ENCODE measurements around the gene DNM1L.

The DNM1L gene

DNA sequence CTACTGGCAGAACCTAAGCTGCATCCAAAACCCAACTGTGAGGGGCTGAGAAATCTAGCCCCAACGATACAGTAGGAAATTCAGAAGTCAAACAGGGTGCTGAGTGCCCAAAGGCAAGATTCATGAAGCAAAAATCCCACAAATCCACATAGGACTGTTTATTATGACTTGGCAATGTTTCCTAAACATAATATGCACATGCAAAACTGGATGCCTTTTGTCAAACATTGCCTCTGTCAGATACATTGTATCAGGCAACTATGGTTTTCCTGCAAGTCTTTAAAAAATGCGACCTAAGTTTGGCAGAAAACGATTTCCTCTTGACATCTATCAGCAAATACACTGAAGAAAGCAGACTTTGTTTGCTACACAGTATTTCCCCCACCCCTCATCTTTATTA lies 103.9 kb downstream of the DNM1L start:
- no peaks in the 10 kb centered on the region for H3K4me1 ChIP-seq (ENCODE audit: insufficient read depth, low read length, poor library complexity, severe bottlenecking)
- no peaks in the 10 kb centered on the region for H3K27me3 ChIP-seq (ENCODE audit: insufficient read depth, low read length, poor library complexity, severe bottlenecking)
- no peaks in the 10 kb centered on the region for H3K79me2 ChIP-seq (ENCODE audit: insufficient read depth, low read length)
- H4K20me1 ChIP-seq (ENCODE audit: insufficient read depth, low read length, poor library complexity, severe bottlenecking): no peaks in the 10 kb centered on the region
- no peak overlapping the region for H3K9ac ChIP-seq (ENCODE audit: low read depth, low read length, poor library complexity, severe bottlenecking)
- H3K4me3 ChIP-seq (ENCODE audit: low read length, poor library complexity, severe bottlenecking): no peak overlapping the region
- H3K4me2 ChIP-seq (ENCODE audit: low read depth, low read length, poor library complexity, severe bottlenecking): no peak overlapping the region
- H3K9me3 ChIP-seq (ENCODE audit: insufficient read depth, low read depth, low read length): no peaks in the 10 kb centered on the region
- H3F3A ChIP-seq (ENCODE audit: low read depth): no peaks in the 10 kb centered on the region
- no peak overlapping the region for H2AFZ ChIP-seq (ENCODE audit: low read length)
- no peaks in the 10 kb centered on the region for H3K9me2 ChIP-seq (replicated peaks; ENCODE audit: low read depth, low read length)
- TF ChIP-seq, protein P1, sequence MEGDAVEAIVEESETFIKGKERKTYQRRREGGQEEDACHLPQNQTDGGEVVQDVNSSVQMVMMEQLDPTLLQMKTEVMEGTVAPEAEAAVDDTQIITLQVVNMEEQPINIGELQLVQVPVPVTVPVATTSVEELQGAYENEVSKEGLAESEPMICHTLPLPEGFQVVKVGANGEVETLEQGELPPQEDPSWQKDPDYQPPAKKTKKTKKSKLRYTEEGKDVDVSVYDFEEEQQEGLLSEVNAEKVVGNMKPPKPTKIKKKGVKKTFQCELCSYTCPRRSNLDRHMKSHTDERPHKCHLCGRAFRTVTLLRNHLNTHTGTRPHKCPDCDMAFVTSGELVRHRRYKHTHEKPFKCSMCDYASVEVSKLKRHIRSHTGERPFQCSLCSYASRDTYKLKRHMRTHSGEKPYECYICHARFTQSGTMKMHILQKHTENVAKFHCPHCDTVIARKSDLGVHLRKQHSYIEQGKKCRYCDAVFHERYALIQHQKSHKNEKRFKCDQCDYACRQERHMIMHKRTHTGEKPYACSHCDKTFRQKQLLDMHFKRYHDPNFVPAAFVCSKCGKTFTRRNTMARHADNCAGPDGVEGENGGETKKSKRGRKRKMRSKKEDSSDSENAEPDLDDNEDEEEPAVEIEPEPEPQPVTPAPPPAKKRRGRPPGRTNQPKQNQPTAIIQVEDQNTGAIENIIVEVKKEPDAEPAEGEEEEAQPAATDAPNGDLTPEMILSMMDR (conservative IDR thresholded peaks at IDR 0.05; ENCODE audit: low read length): no peak
- TF ChIP-seq EZH2phosphoT487 (IDR thresholded peaks at IDR 0.05; ENCODE audit: borderline replicate concordance): no peak
- no peaks in the 10 kb centered on the region for H3K36me3 ChIP-seq (ENCODE audit: insufficient read depth, low read length)

DNA sequence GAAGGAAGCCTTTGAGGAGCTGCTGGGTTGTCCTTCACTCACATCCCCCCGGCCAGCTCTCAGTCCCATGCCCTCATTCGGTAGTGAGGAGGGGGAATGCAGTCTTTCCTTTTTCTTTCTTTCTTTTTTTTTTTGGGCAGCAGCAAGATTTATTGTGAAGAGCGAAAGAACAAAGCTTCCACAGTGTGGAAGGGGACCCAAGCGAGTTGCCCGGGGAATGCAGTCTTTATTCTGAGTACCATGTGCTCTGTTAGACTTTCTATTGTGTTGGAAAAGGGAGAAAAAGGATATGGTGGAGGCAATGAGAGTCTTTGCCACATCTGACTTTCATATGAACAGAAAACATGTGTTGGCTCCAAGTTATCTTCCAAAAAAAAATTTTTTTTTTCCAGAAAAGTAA lies 106.5 kb downstream of the DNM1L start:
- Histone ChIP-seq H3K27me3 (ENCODE audit: insufficient read depth, low read length, poor library complexity, severe bottlenecking) (no peaks in the 10 kb centered on the region), H3F3A (ENCODE audit: low read depth) (no peaks in the 10 kb centered on the region), H3K79me2 (ENCODE audit: insufficient read depth, low read length) (no peaks in the 10 kb centered on the region), H3K9me2 (replicated peaks; ENCODE audit: low read depth, low read length) (no peaks in the 10 kb centered on the region), H3K9me3 (ENCODE audit: insufficient read depth, low read depth, low read length) (no peaks in the 10 kb centered on the region), H3K9ac (ENCODE audit: low read depth, low read length, poor library complexity, severe bottlenecking) (no peak overlapping the region), H3K36me3 (ENCODE audit: insufficient read depth, low read length) (no peaks in the 10 kb centered on the region), H4K20me1 (ENCODE audit: insufficient read depth, low read length, poor library complexity, severe bottlenecking) (no peaks in the 10 kb centered on the region), H3K4me1 (ENCODE audit: insufficient read depth, low read length, poor library complexity, severe bottlenecking) (no peaks in the 10 kb centered on the region), H3K4me3 (ENCODE audit: low read length, poor library complexity, severe bottlenecking) (no peak overlapping the region), H3K4me2 (ENCODE audit: low read depth, low read length, poor library complexity, severe bottlenecking) (no peak overlapping the region), H2AFZ (ENCODE audit: low read length) (no peak overlapping the region)
- TF ChIP-seq, protein P1 (conservative IDR thresholded peaks at IDR 0.05; ENCODE audit: low read length): no peak
- TF ChIP-seq EZH2phosphoT487 (IDR thresholded peaks at IDR 0.05; ENCODE audit: borderline replicate concordance): no peak

DNA sequence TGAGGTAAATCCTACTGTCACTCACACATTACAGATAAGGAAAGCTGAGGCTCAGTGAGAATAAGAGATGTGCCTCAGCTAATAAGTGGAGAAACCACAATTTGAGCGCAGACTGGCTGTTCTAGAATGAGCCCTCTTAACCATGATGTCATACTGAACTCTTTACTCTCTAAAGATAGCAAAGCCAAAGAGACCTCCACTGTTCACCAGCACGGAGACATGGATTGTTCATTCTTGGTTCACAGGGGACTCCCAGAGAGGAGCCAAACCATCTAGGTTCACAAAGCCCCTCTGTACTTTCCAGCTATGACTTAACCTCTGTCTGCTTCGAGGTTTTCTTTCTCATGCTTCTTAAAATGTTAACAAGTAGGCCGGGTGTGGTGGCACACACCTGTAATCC lies 109.3 kb downstream of the DNM1L start:
- H4K20me1 ChIP-seq (ENCODE audit: insufficient read depth, low read length, poor library complexity, severe bottlenecking): no peaks in the 10 kb centered on the region
- no peaks in the 10 kb centered on the region for H3K9me2 ChIP-seq (replicated peaks; ENCODE audit: low read depth, low read length)
- H3K36me3 ChIP-seq (ENCODE audit: insufficient read depth, low read length): no peaks in the 10 kb centered on the region
- no peaks in the 10 kb centered on the region for H3K27me3 ChIP-seq (ENCODE audit: insufficient read depth, low read length, poor library complexity, severe bottlenecking)
- no peak overlapping the region for H3K9ac ChIP-seq (ENCODE audit: low read depth, low read length, poor library complexity, severe bottlenecking)
- no peaks in the 10 kb centered on the region for H3F3A ChIP-seq (ENCODE audit: low read depth)
- no peaks in the 10 kb centered on the region for H3K9me3 ChIP-seq (ENCODE audit: insufficient read depth, low read depth, low read length)
- TF ChIP-seq, protein P1 (conservative IDR thresholded peaks at IDR 0.05; ENCODE audit: low read length): no peak
- TF ChIP-seq EZH2phosphoT487 (IDR thresholded peaks at IDR 0.05; ENCODE audit: borderline replicate concordance): no peak
- H3K4me2 ChIP-seq (ENCODE audit: low read depth, low read length, poor library complexity, severe bottlenecking): no peak overlapping the region
- no peak overlapping the region for H3K4me3 ChIP-seq (ENCODE audit: low read length, poor library complexity, severe bottlenecking)
- no peak overlapping the region for H2AFZ ChIP-seq (ENCODE audit: low read length)
- H3K4me1 ChIP-seq (ENCODE audit: insufficient read depth, low read length, poor library complexity, severe bottlenecking): no peaks in the 10 kb centered on the region
- no peaks in the 10 kb centered on the region for H3K79me2 ChIP-seq (ENCODE audit: insufficient read depth, low read length)
